Adipose tissue (tissue), 3 donors: Measurements from ENCODE around the gene HDAC3. TPM values are rescaled to one million over a fixed set of nuclear protein-coding genes. Genes with fewer than 3 reads are reported as not detected.

Experiments
- H3K27ac ChIP-seq: one replicate; pipeline ENCODE4 v1.5.1; 2013; ENCODE audit warnings: low read depth, low read length
- WGBS, 3 donors: extraction: QIAGEN DNeasy Blood & Tissue Kit; methylation state at CpG; one replicate each; pipeline ENCODE4 v1.1.7; 2013; 5-methylcytosine and 5-hydroxymethylcytosine counted together
- polyA plus RNA-seq, 3 donors: library from polyadenylated mRNA; stranded (reverse); fragments of 200-250 nt; gene quantifications; one replicate each; pipeline ENCODE4 v1.2.3, GENCODE V29; 2013
- donor health status: healthy with polysubstance abuse.
- donor health status: Bipolar disorder and iron deficiency.
- donor health status: healthy.

The HDAC3 gene
- polyA plus RNA-seq, 3 donors: 27.2 to 53.6 (median 35.3) TPM

- WGBS, 3 donors: 73 to 79% (median 73%) methylated on average over 4 of the region's 4 CpGs
- H3K27ac ChIP-seq: no peak overlapping the region
These were observed 63.0 kb downstream of the HDAC3 start for GRCh38 chr5:141573489-141574121.

Other genes starting within 250 kb of the HDAC3 start
- 1 to 10 TPM in 1 of 3 donors, under 1 TPM in 2; 0.34 to 1.2 (median 0.60) TPM for gene PCDHGB4, start 249.2 kb downstream of the HDAC3 start, polyA plus RNA-seq
- under 1 TPM; 0.07 to 0.45 (median 0.10) TPM for gene PCDHGA8, start 244.2 kb downstream of the HDAC3 start, polyA plus RNA-seq
- gene PCDHGB5, start 238.9 kb downstream of the HDAC3 start, polyA plus RNA-seq: 1 to 10 TPM in 2 of 3 donors, under 1 TPM in 1; 0.11 to 3.1 (median 2.3) TPM
- gene PCDHGA9, start 234.1 kb downstream of the HDAC3 start, polyA plus RNA-seq: under 1 TPM; 0.51 to 0.89 (median 0.67) TPM
- 1 to 10 TPM; 1.0 to 2.4 (median 1.0) TPM for gene PCDHGB6, start 228.8 kb downstream of the HDAC3 start, polyA plus RNA-seq
- 1 to 10 TPM in 1 of 3 donors, under 1 TPM in 2; 0.64 to 1.8 (median 0.79) TPM for gene PCDHGA10, start 223.9 kb downstream of the HDAC3 start, polyA plus RNA-seq
- 1 to 10 TPM; 2.3 to 4.9 (median 2.6) TPM for gene PCDHGB7, start 219.2 kb downstream of the HDAC3 start, polyA plus RNA-seq
- gene PCDHGA11, start 215.8 kb downstream of the HDAC3 start, polyA plus RNA-seq: 1 to 10 TPM in 1 of 3 donors, under 1 TPM in 2; 0.32 to 1.1 (median 0.79) TPM
- gene PCDHGA12, start 206.3 kb downstream of the HDAC3 start, polyA plus RNA-seq: 1 to 10 TPM in 2 of 3 donors, under 1 TPM in 1; 0.48 to 2.0 (median 1.2) TPM
- gene PCDHGC3, start 160.9 kb downstream of the HDAC3 start, polyA plus RNA-seq: 100 to 1,000 TPM in 1 of 3 donors, 10 to 100 TPM in 2; 21.7 to 106 (median 37.2) TPM
- under 1 TPM; 0.05 to 0.34 (median 0.15) TPM for gene PCDHGC4, start 151.8 kb downstream of the HDAC3 start, polyA plus RNA-seq
- gene PCDHGC5, start 147.8 kb downstream of the HDAC3 start, polyA plus RNA-seq: under 1 TPM; 0.06 to 0.56 (median 0.07) TPM
- gene DIAPH1, start 17.8 kb downstream of the HDAC3 start, polyA plus RNA-seq: 10 to 100 TPM; 30.1 to 33.4 (median 31.9) TPM
- gene RELL2, start 148 bp upstream of the HDAC3 start, polyA plus RNA-seq: 1 to 10 TPM; 1.4 to 2.6 (median 1.5) TPM
- gene FCHSD1, start 14.6 kb upstream of the HDAC3 start, polyA plus RNA-seq: 1 to 10 TPM; 6.7 to 8.2 (median 8.1) TPM
- gene ARAP3, start 45.4 kb upstream of the HDAC3 start, polyA plus RNA-seq: 10 to 100 TPM in 2 of 3 donors, 1 to 10 TPM in 1; 2.5 to 33.4 (median 14.2) TPM
- gene PCDH1, start 241.6 kb upstream of the HDAC3 start, polyA plus RNA-seq: 10 to 100 TPM; 13.7 to 26.7 (median 17.4) TPM